Suprapubic skin (tissue), 4 donors: ENCODE measurements around the gene PRDM9. TPM values are rescaled to one million over a fixed set of nuclear protein-coding genes. Genes with fewer than 3 reads are reported as not detected.

Experiments used
- DNase-seq, 2 donors: peaks; one replicate each; pipeline ENCODE4 v3.0.0-alpha.2; 2019; ENCODE audit warnings: low spot score in 2 of 2
- H3K27ac ChIP-seq: fragments of 200-600 bp; sonication (generic); one replicate; pipeline ENCODE4 v1.5.1; 2019
- H3K27me3 ChIP-seq: fragments of 200-600 bp; sonication (generic); one replicate; pipeline ENCODE4 v1.5.1; 2019
- H3K36me3 ChIP-seq: fragments of 200-600 bp; sonication (generic); one replicate; pipeline ENCODE4 v1.5.1; 2019
- H3K4me1 ChIP-seq: fragments of 200-600 bp; sonication (generic); one replicate; pipeline ENCODE4 v1.5.1; 2019
- H3K4me3 ChIP-seq: fragments of 200-600 bp; sonication (generic); one replicate; pipeline ENCODE4 v1.5.1; 2019; ENCODE audit warnings: mild to moderate bottlenecking
- H3K9me3 ChIP-seq: fragments of 200-600 bp; sonication (generic); one replicate; pipeline ENCODE4 v1.5.1; 2019
- EP300 ChIP-seq: sonication (generic); formaldehyde crosslinking; IDR thresholded peaks from one replicate; pipeline ENCODE4 v1.6.1; 2017; ENCODE audit warnings: antibody characterized with exemption
- POLR2A ChIP-seq, 2 donors: fragments of 450-650 bp; IDR thresholded peaks; one replicate each; pipeline ENCODE4 v1.6.1; 2017; ENCODE audit warnings: antibody characterized with exemption in 2 of 2, mild to moderate bottlenecking in 2 of 2, moderate library complexity in 2 of 2
- POLR2AphosphoS5 ChIP-seq, 3 donors: sonication (generic); formaldehyde crosslinking; IDR thresholded peaks; one replicate each; pipeline ENCODE4 v1.6.1; 2017; ENCODE audit warnings: antibody characterized with exemption in 3 of 3
- WGBS: methylation state at CpG from one replicate; pipeline ENCODE4 v1.1.5; 2018; 5-methylcytosine and 5-hydroxymethylcytosine counted together
- total RNA-seq, 4 donors: library from RNA; depleted of rRNA; stranded (reverse); fragments of >200 nt; gene quantifications; one replicate each; pipeline ENCODE4 v1.1.0, GENCODE V29; 2016
- TF ChIP-seq, protein P1 (sequence below), 2 donors: fragments of 200-600 bp in 1 of 2; fragments of 450-650 bp in 1 of 2; sonication (generic) in 1 of 2; IDR thresholded peaks; one replicate each; pipeline ENCODE4 v1.5.1; 2016 to 2019; ENCODE audit warnings: antibody characterized with exemption in 2 of 2, mild to moderate bottlenecking in 1 of 2, moderate library complexity in 1 of 2

The PRDM9 gene
- total RNA-seq, 4 donors from 2014 or later, result not detected

DNA sequence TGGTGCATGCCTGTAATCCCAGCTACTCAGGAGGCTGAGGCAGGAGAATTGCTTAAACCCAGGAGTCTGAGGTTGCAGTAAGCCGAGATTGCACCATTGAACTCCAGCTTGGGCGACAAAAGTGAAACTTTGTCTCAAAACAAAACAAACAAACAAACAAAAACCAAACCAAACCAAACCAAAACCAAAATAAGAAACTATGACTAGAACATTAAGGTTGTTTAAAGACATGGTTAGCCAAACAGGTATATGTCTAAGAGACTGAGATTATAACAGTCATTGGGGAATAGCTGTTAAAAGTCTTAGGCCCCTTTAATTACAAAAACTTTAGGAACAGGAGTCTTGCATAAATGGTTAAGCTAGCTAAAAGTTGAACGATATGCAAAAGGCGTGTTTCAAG, 63.6 kb downstream of the PRDM9 start:
- Histone ChIP-seq H3K27me3 (no peaks in the 10 kb centered on the region), H3K4me1 (no peaks in the 10 kb centered on the region), H3K9me3 (no peaks in the 10 kb centered on the region), H3K36me3 (no peaks in the 10 kb centered on the region), H3K27ac (no peak overlapping the region), H3K4me3 (no peak overlapping the region)
- DNase-seq, result no peak
- 75% methylated on average over 4 of the region's 4 CpGs for WGBS
- TF ChIP-seq POLR2A (IDR thresholded peaks at IDR 0.05) (no peak), POLR2AphosphoS5 (IDR thresholded peaks at IDR 0.05) (no peak), EP300 (no peak)
- TF ChIP-seq, protein P1, sequence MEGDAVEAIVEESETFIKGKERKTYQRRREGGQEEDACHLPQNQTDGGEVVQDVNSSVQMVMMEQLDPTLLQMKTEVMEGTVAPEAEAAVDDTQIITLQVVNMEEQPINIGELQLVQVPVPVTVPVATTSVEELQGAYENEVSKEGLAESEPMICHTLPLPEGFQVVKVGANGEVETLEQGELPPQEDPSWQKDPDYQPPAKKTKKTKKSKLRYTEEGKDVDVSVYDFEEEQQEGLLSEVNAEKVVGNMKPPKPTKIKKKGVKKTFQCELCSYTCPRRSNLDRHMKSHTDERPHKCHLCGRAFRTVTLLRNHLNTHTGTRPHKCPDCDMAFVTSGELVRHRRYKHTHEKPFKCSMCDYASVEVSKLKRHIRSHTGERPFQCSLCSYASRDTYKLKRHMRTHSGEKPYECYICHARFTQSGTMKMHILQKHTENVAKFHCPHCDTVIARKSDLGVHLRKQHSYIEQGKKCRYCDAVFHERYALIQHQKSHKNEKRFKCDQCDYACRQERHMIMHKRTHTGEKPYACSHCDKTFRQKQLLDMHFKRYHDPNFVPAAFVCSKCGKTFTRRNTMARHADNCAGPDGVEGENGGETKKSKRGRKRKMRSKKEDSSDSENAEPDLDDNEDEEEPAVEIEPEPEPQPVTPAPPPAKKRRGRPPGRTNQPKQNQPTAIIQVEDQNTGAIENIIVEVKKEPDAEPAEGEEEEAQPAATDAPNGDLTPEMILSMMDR (IDR thresholded peaks at IDR 0.05), result no peak
